ENCODE measurements around the gene PACRG.

The PACRG gene

GRCh38 chr6:163098827-163099479, 371.2 kb downstream of the PACRG start:
- DNase-seq = no peak

GRCh38 chr6:163099621-163100171, 371.9 kb downstream of the PACRG start:
- no peak for DNase-seq

GRCh38 chr6:163100259-163100658, 372.5 kb downstream of the PACRG start:
- no peak for DNase-seq

GRCh38 chr6:163113358-163113962, 385.7 kb downstream of the PACRG start:
- DNase-seq = no peak

GRCh38 chr6:163118941-163119340, 391.2 kb downstream of the PACRG start:
- DNase-seq = no peak

- DNase-seq = no peak
Observed at GRCh38 chr6:163120223-163120622, 392.4 kb downstream of the PACRG start.

GRCh38 chr6:163121270-163121669, 393.5 kb downstream of the PACRG start:
- DNase-seq = no peak

- DNase-seq = no peak
Observed at GRCh38 chr6:163122365-163122764, 394.6 kb downstream of the PACRG start.

- no peak for DNase-seq
Observed at GRCh38 chr6:163123098-163123497, 395.3 kb downstream of the PACRG start.

GRCh38 chr6:163126741-163127140, 399.0 kb downstream of the PACRG start:
- DNase-seq = no peak

- DNase-seq = no peak
Observed at GRCh38 chr6:163127587-163127986, 399.8 kb downstream of the PACRG start.

- DNase-seq = no peak
Observed at GRCh38 chr6:163128324-163128723, 400.6 kb downstream of the PACRG start.

GRCh38 chr6:163132050-163132750, 404.4 kb downstream of the PACRG start:
- DNase-seq = no peak

GRCh38 chr6:163133017-163133416, 405.2 kb downstream of the PACRG start:
- DNase-seq = no peak

- no peak for DNase-seq
Observed at GRCh38 chr6:163133691-163134090, 405.9 kb downstream of the PACRG start.

GRCh38 chr6:163136681-163137397, 409.1 kb downstream of the PACRG start:
- DNase-seq = no peak

- DNase-seq = no peak
Observed at GRCh38 chr6:163137398-163137881, 409.7 kb downstream of the PACRG start.

- no peak for DNase-seq
Observed at GRCh38 chr6:163146036-163146435, 418.3 kb downstream of the PACRG start.

- no peak for DNase-seq
Observed at GRCh38 chr6:163147994-163148393, 420.2 kb downstream of the PACRG start.

GRCh38 chr6:163148451-163149278, 420.9 kb downstream of the PACRG start:
- no peak for DNase-seq

GRCh38 chr6:163149279-163149848, 421.6 kb downstream of the PACRG start:
- no peak for DNase-seq

- DNase-seq = no peak
Observed at GRCh38 chr6:163151212-163151611, 423.4 kb downstream of the PACRG start.

Data from activated T-cell treated with anti-CD3 and anti-CD28 coated beads, Interleukin-2, amount 50 U/mL, for 48 hours (primary cell).